Fibroblast of lung (primary cell): ENCODE results near the gene PAPOLA. TPM values are rescaled to one million over a fixed set of nuclear protein-coding genes. Genes with fewer than 3 reads are reported as not detected.

ENCODE experiments used
- DNase-seq, 2 donors: peaks; one replicate each; pipeline versions ENCODE4 v3.0.0 to v3.0.0-alpha.2; 2010; ENCODE audit warnings: low read depth in 2 of 2
- H2AFZ ChIP-seq: 2 replicates; pipeline ENCODE4 v1.5.1; 2012; ENCODE audit warnings: low read length, control low read depth, inconsistent platforms
- H3K27ac ChIP-seq: 2 replicates; pipeline ENCODE4 v1.5.1; 2011; ENCODE audit warnings: low read length, control low read depth; ENCODE audit not compliant: insufficient read depth
- H3K27me3 ChIP-seq: 2 replicates; pipeline ENCODE4 v1.5.1; 2011; ENCODE audit warnings: mild to moderate bottlenecking, low read length; ENCODE audit not compliant: control insufficient read depth, insufficient read depth
- H3K36me3 ChIP-seq: 2 replicates; pipeline ENCODE4 v1.5.1; 2011; ENCODE audit warnings: low read length; ENCODE audit not compliant: control insufficient read depth, insufficient read depth
- H3K4me1 ChIP-seq: 2 replicates; pipeline ENCODE4 v1.5.1; 2011; ENCODE audit warnings: low read length; ENCODE audit not compliant: control insufficient read depth, insufficient read depth; ENCODE audit errors: extremely low read depth
- H3K4me2 ChIP-seq: 2 replicates; pipeline ENCODE4 v1.5.1; 2011; ENCODE audit warnings: low read length, control low read depth; ENCODE audit not compliant: insufficient read depth; ENCODE audit errors: extremely low read depth
- H3K4me3 ChIP-seq, 4 experiments: fragments of 200-600 bp in 1 of 4; sonication (generic) in 1 of 4; replicated peaks in 1 of 4; 2 replicates each; pipeline ENCODE4 v1.5.1; 2011 to 2016; ENCODE audit warnings: low read length in 4 of 4, low read depth in 3 of 4, mild to moderate bottlenecking in 3 of 4, control low read depth in 2 of 4, inconsistent platforms in 1 of 4, mixed read lengths in 1 of 4; ENCODE audit not compliant: insufficient read depth in 1 of 4; ENCODE audit errors: control extremely low read depth in 1 of 4
- H3K79me2 ChIP-seq: 2 replicates; pipeline ENCODE4 v1.5.1; 2012; ENCODE audit warnings: mild to moderate bottlenecking, low read length, inconsistent platforms; ENCODE audit not compliant: control insufficient read depth, insufficient read depth
- H3K9ac ChIP-seq: 2 replicates; pipeline ENCODE4 v1.5.1; 2011; ENCODE audit warnings: mild to moderate bottlenecking, low read length, control low read depth; ENCODE audit not compliant: insufficient read depth
- H3K9me3 ChIP-seq: 2 replicates; pipeline ENCODE4 v1.5.1; 2012; ENCODE audit warnings: low read depth, low read length; ENCODE audit not compliant: control insufficient read depth, insufficient read depth
- H4K20me1 ChIP-seq: 2 replicates; pipeline ENCODE4 v1.5.1; 2011; ENCODE audit warnings: low read length; ENCODE audit not compliant: control insufficient read depth, insufficient read depth; ENCODE audit errors: extremely low read depth
- EZH2 ChIP-seq: IDR thresholded peaks from 2 replicates; pipeline ENCODE4 v1.5.1; 2012; ENCODE audit warnings: low read length, control low read depth, mild to moderate bottlenecking; ENCODE audit errors: missing control alignments
- polyA plus RNA-seq, 2 donors: library from polyadenylated mRNA; depleted of rRNA in 1 of 2; stranded (reverse) in 1 of 2; unstranded in 1 of 2; fragments of >200 nt; gene quantifications; 2 replicates each; pipeline ENCODE4 v1.2.1, GENCODE V29; 2011 to 2012; ENCODE audit warnings: missing spikeins in 1 of 2
- total RNA-seq: library from RNA; depleted of rRNA; stranded (reverse); fragments of >200 nt; gene quantifications from 2 replicates; pipeline ENCODE4 v1.2.1, GENCODE V29; 2014
- TF ChIP-seq, protein P1 (sequence below), 2 donors: IDR thresholded peaks in 1 of 2; conservative IDR thresholded peaks in 1 of 2; 1 replicate in 1 of 2; 2 replicates in 1 of 2; pipeline ENCODE4 v1.5.1; 2011 to 2012; ENCODE audit warnings: low read length in 2 of 2, control low read depth in 1 of 2, inconsistent platforms in 1 of 2, low read depth in 1 of 2, mild to moderate bottlenecking in 1 of 2

The PAPOLA gene
- total and polyA plus RNA-seq, 2 donors (not counting 1 experiment from before 2014, with no cell fraction given): 109 to 141 TPM

DNA sequence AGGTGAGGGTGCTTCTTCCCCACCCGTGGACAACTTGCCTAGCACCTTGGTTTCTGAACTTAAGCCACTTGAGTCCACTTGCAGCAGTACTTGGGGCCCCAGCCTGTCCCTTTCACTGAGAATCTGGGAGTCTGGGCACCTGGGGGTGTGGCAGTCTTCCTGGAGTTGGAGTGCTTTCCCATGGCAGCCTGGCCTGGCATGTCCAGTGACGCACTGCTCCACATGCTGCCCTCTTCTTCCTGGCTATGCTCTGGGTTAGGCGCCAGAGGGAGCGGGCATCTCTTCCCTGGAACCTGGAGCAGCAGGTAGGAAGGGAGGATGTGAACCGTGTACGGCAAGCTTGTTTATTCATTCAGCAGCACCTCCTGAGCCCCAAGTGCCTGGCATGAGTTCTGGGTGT lies 76.4 kb downstream of the PAPOLA start:
- Histone ChIP-seq H3K4me2 (no peak overlapping the region), H3K4me3 (no peak overlapping the region), H3K27me3 (peaks cover under 1% of the 10 kb centered on the region), H3K79me2 (no peaks in the 10 kb centered on the region), H3K27ac (no peak overlapping the region), H4K20me1 (no peaks in the 10 kb centered on the region), H2AFZ (no peak overlapping the region), H3K9ac (no peak overlapping the region), H3K4me1 (peaks cover 2% of the 10 kb centered on the region), H3K36me3 (no peaks in the 10 kb centered on the region), H3K9me3 (no peaks in the 10 kb centered on the region)
- no peak for TF ChIP-seq EZH2
- TF ChIP-seq, protein P1, sequence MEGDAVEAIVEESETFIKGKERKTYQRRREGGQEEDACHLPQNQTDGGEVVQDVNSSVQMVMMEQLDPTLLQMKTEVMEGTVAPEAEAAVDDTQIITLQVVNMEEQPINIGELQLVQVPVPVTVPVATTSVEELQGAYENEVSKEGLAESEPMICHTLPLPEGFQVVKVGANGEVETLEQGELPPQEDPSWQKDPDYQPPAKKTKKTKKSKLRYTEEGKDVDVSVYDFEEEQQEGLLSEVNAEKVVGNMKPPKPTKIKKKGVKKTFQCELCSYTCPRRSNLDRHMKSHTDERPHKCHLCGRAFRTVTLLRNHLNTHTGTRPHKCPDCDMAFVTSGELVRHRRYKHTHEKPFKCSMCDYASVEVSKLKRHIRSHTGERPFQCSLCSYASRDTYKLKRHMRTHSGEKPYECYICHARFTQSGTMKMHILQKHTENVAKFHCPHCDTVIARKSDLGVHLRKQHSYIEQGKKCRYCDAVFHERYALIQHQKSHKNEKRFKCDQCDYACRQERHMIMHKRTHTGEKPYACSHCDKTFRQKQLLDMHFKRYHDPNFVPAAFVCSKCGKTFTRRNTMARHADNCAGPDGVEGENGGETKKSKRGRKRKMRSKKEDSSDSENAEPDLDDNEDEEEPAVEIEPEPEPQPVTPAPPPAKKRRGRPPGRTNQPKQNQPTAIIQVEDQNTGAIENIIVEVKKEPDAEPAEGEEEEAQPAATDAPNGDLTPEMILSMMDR (conservative IDR thresholded peaks at IDR 0.05 in 1 of 2, IDR thresholded peaks at IDR 0.05 in 1 of 2; ENCODE audit: low read depth in 1 of 2, low read length in 2 of 2): no peak
- no peak for DNase-seq

DNA sequence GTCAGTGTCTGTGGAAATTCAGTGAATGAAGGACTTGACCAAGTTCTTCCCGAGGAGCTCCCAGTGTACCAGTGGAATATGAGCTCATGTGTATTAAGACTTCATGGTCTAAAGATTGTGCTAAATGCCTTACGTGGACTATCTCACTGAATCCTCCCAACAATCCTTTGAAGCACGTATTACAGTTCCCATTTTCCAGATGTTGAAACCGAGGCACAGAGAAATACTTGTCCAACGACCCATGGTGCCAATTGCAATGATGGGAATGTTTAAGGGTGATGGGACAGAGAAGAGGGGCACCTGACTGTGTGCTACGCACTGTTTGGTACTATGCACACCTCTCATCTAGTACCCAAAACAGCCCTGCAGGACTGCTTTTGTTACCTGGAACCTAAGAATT lies 77.2 kb downstream of the PAPOLA start:
- Histone ChIP-seq H4K20me1 (no peaks in the 10 kb centered on the region), H3K79me2 (no peaks in the 10 kb centered on the region), H3K27ac (no peak overlapping the region), H3K36me3 (no peaks in the 10 kb centered on the region), H3K4me2 (no peak overlapping the region), H3K4me3 (no peak overlapping the region), H3K9me3 (no peaks in the 10 kb centered on the region), H3K9ac (no peak overlapping the region), H2AFZ (no peak overlapping the region), H3K4me1 (no peaks in the 10 kb centered on the region), H3K27me3 (peaks cover 6% of the 10 kb centered on the region)
- DNase-seq: no peak
- TF ChIP-seq, protein P1 (conservative IDR thresholded peaks at IDR 0.05 in 1 of 2, IDR thresholded peaks at IDR 0.05 in 1 of 2; ENCODE audit: low read depth in 1 of 2, low read length in 2 of 2): no peak
- TF ChIP-seq EZH2: no peak

DNA sequence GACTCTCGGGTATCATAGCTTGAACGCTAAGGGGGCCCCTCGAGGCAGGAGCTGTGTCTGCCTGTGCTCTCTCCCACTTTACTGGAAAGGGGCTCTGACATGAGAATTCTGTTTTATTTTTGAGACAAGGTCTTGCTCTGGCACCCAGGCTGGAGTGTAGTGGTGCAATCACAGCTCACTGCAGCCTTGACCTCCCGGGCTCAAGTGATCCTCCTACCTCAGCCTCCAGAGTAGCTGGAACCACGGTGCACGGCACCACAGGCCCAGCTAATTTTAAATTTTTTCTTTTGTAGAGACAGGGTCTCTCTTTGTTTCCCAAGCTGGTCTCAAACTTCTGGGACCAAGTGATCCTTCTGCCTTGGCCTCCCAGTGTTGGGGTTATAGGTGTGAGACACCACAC lies 77.7 kb downstream of the PAPOLA start:
- no peaks in the 10 kb centered on the region for H3K36me3 ChIP-seq
- no peak overlapping the region for H3K27ac ChIP-seq
- H3K9me3 ChIP-seq: no peaks in the 10 kb centered on the region
- no peaks in the 10 kb centered on the region for H3K79me2 ChIP-seq
- no peaks in the 10 kb centered on the region for H3K4me1 ChIP-seq
- no peaks in the 10 kb centered on the region for H4K20me1 ChIP-seq
- TF ChIP-seq EZH2: no peak
- TF ChIP-seq, protein P1 (conservative IDR thresholded peaks at IDR 0.05 in 1 of 2, IDR thresholded peaks at IDR 0.05 in 1 of 2; ENCODE audit: low read depth in 1 of 2, low read length in 2 of 2): no peak
- H3K4me3 ChIP-seq: no peak overlapping the region
- no peak overlapping the region for H3K4me2 ChIP-seq
- no peak overlapping the region for H2AFZ ChIP-seq
- DNase-seq: no peak
- no peak overlapping the region for H3K9ac ChIP-seq
- peaks cover 6% of the 10 kb centered on the region for H3K27me3 ChIP-seq
